ENCODE data around the gene B3GNT8. TPM values are rescaled to one million over a fixed set of nuclear protein-coding genes. Genes with fewer than 3 reads are reported as not detected.

Gene B3GNT8, protein sequence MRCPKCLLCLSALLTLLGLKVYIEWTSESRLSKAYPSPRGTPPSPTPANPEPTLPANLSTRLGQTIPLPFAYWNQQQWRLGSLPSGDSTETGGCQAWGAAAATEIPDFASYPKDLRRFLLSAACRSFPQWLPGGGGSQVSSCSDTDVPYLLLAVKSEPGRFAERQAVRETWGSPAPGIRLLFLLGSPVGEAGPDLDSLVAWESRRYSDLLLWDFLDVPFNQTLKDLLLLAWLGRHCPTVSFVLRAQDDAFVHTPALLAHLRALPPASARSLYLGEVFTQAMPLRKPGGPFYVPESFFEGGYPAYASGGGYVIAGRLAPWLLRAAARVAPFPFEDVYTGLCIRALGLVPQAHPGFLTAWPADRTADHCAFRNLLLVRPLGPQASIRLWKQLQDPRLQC
- 0.09 to 0.33 TPM (median 0.12 TPM) in 4 of 5 replicates, not detected in the other for total RNA-seq (2022; extraction: Qiagen RNA extraction)

DNA sequence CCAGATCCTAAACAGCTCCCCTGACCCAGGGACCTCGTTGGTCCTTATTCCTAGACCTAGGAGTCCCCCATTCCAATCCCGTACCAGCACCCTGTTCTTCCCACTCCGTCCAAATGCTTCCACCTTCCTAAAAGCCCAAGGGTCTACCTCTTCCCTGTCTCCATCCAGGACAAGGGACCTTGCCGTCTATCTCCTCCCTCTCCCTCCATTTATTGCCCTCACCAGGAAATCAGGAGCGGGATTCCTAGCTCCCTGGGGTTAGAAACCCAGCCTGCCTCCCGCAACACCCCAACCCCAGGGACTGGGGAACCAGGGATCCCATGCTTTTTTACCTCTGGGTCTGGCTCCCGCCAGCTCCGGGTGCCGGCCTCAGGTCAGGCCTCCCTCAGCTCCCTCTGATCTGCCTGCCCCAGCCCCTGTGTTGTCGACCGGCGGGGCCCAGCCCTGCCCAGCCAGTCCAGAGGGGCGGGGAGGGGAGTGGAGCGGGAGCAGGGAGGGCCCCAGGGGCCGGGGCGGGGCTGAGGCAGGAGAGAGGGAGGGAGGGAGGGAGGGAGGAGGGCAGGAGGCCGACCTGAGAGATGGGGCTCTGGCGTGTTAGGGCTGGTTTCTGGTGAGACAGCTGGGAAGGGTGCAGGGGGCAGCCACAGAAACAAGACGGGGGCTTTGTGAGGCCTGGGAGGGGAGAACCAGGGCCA is at the start of gene B3GNT8:
Gene B3GNT8 (minus strand): TSS at position 423 of the 695 bp plus-strand sequence. CDS start 596 bp downstream, outside the sequence.

DNA sequence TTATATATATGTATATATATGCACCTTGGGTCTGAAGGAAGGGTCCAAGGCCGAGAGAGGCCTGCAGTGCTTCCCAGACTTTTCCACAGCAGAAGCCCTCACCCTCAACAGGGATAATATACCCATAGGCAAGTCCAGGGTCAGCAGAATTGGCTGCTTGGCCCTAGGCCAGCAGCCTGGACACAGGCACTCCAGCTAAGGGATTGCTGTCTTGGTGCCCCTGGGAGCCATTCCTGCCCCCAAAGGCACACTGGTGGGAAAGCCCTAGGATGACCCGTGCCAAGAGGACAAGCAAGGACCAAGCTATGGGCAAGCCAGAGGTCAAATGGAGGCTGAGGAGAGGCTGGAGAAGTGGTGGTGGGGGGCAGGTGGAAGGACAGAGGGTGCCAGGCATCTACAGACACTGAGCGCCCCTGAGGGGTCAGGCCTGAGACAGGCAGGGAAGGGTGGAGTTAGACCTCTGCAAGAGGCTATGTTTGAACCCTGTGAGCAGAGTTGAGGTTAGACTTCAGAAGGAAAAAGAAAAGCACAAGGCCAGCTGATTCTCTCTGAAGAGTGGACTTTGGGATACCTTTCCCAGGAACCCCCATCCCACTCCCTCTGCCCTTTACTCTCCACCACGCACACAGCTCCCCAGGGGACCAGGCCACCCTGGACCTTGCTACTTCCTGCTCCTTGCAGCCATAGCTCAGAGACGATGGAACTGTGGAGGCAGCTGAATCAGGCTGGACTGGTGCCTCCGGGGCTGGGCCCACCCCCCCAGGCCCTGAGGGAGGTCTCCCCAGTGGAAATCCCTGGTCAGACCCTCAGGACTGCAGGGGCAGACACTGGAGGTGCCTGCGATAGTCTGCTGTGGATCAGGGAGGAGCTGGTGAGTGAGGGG is 15.5 kb upstream of the B3GNT8 start, which contains the start of gene ERICH4:
Gene ERICH4 (plus strand): TSS at position 684 of the 883 bp plus-strand sequence. CDS start 14 bp downstream, at position 698.

DNA sequence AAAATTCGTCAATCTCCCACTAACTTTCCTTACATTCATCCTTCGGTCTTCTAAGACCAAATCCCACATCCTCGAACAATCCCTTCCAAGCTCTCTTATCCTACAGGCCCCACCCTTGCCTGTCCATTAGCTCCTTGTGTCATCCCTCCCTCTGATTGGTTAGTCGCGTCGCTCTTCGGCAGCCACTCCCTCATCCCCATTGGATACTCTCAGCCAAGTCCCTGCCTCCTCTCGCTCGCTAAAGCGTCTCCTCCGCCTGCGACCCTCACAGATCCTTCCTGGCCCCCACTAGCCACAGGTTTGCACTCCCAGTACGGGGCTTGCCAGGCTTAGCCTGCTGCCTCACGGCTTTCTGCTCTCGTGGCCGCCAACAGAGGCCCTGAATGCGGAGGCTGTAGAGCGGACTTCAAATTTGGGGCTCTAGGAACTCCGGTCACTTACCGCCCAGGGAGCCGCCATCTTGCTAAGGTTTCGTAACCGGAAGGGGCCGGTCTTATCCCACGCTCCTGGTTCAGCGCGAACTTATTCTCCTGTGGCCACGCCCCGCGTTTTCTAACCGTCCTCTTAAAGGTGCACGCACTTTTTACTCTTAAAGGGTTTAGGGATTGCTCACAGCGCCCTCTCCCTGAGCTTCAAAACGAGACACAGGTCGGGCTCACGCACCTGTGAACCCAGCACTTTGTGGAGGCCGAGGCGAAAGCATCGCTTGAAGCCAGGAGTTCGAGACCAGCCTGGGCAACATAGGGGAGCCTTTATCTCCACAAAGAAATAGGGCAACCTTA is 12.5 kb upstream of the B3GNT8 start, which contains the start of gene DMAC2:
Gene DMAC2 (minus strand): TSS at position 472 of the 782 bp plus-strand sequence. CDS start 13 bp downstream, at position 459.

DNA sequence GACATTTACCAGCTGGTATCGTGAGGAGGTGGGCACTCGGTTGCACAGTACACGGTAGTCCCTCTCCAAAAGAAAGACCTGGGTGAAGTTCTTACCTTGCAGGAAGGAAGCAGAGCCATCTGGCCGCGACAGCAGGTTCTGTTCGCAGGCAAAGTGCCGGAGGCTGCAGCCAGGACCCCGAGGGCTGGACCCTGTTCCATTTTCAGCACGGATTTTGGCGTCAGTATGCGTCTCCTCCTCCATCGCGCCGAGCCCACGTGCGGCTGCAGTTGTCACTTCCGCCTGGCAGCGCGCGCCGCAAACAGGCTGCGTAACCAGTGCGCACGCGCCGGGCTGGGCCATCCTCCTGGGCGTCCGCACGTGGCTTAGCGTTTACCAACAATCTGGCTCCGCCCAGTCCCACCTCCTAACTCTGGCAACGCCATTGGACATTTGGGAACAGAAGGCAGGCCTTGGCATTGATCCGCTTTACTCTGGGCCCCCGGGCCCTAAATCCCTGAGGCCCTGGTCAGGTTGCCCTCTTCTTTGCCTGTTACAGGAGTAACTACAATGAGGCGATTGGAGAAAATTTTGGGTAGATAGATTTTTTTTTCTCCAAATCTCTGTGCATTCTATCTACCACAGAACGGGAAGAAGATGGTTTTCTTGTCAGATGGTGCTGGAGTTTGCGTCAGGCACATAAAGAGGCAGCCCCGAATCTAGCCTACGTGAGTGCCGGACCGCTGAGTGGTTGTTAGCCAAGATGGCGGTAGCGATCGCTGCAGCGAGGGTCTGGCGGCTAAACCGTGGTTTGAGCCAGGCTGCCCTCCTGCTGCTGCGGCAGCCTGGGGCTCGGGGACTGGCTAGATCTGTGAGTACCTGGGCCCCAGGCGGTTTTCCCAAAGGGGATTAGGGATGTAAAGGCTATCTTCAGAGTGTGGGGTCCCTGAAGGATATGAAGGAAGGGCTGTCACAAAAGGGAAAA is 29.8 kb downstream of the B3GNT8 start, which contains the start of the genes BCKDHA and EXOSC5:
Gene BCKDHA (plus strand): TSS at position 733 of the 964 bp plus-strand sequence. CDS start 10 bp downstream, at position 743.
Gene EXOSC5 (minus strand): TSS at position 274 of the 964 bp plus-strand sequence. CDS start 31 bp downstream, at position 243.

DNA sequence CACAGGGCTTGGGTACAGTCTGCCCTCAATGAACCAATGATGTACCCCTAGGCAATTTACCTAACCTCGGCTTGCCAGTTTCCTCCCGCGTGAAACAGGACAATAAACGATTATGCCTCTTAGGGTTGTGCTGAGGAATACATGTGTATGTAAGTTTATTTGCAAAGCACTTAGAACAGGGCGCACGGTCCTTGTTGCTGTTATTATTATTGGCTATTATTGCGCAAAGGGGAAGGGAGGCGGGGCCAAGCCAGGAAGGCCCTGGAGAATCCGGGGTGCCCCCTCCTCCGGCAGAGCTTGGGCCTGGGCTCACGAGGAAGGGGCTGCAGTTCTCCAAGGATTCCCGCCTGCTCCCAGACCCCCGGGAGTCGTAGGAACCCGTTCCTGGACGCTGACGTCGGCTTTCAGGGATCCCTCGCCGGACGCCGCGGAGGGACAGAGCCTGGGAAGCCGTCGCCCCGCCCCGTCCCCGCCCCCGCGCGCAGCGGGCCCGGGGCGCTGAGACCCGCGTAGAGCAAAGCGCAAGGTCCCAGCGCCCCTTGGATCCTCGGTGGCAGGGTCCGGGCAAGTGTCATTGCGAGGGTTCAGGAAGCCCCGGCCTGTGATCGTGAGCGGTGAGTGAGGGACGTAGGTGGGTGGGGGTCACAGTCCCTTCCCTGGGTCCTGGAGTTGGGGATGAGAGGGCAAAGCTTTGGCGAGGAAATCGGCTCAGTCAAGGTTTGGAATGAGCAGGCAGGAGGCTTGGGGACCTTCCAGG is 50.8 kb downstream of the B3GNT8 start, which contains the start of gene TMEM91:
Gene TMEM91 (plus strand): TSS at position 293 of the 757 bp plus-strand sequence. CDS start 1,777 bp downstream, outside the sequence.

Other genes with a start within 250 kb of the B3GNT8 start
- gene CYP2S1, start 234.2 kb downstream of the B3GNT8 start, total RNA-seq (2022; extraction: Qiagen RNA extraction): 19.2 to 22.5 TPM (median 19.7 TPM) in 5 replicates
- 93.5 to 121 TPM (median 96.9 TPM) in 5 replicates for gene AXL, start 208.2 kb downstream of the B3GNT8 start, total RNA-seq (2022; extraction: Qiagen RNA extraction)
- gene HNRNPUL1, start 163.0 kb downstream of the B3GNT8 start, total RNA-seq (2022; extraction: Qiagen RNA extraction): 282 to 347 TPM (median 290 TPM) in 5 replicates
- 35.9 to 44.6 TPM (median 41.2 TPM) in 5 replicates for gene CCDC97, start 117.2 kb downstream of the B3GNT8 start, total RNA-seq (2022; extraction: Qiagen RNA extraction)
- gene TGFB1, start 73.5 kb downstream of the B3GNT8 start, total RNA-seq (2022; extraction: Qiagen RNA extraction): 131 to 147 TPM (median 141 TPM) in 5 replicates
- gene B9D2, start 63.2 kb downstream of the B3GNT8 start, total RNA-seq (2022; extraction: Qiagen RNA extraction): 24.0 to 32.5 TPM (median 30.0 TPM) in 5 replicates
- gene TMEM91, start 50.8 kb downstream of the B3GNT8 start, total RNA-seq (2022; extraction: Qiagen RNA extraction): 4.3 to 5.8 TPM (median 4.9 TPM) in 5 replicates
- gene EXOSC5, start 30.0 kb downstream of the B3GNT8 start, total RNA-seq (2022; extraction: Qiagen RNA extraction): 74.9 to 102 TPM (median 92.2 TPM) in 5 replicates
- gene BCKDHA, start 29.6 kb downstream of the B3GNT8 start, total RNA-seq (2022; extraction: Qiagen RNA extraction): 34.9 to 47.4 TPM (median 40.9 TPM) in 5 replicates
- 102 to 116 TPM (median 108 TPM) in 5 replicates for gene DMAC2, start 12.5 kb upstream of the B3GNT8 start, total RNA-seq (2022; extraction: Qiagen RNA extraction)
- not detected in 5 replicates for gene ERICH4, start 15.8 kb upstream of the B3GNT8 start, total RNA-seq (2022; extraction: Qiagen RNA extraction)
- not detected in 5 replicates for gene CEACAM21, start 148.8 kb upstream of the B3GNT8 start, total RNA-seq (2022; extraction: Qiagen RNA extraction)
- not detected in 5 replicates for gene CEACAM4, start 199.7 kb upstream of the B3GNT8 start, total RNA-seq (2022; extraction: Qiagen RNA extraction)

All from A549 treated with Hydrocortisone at 1 μM for 4 hours (cell line).